ENCODE results near the gene DHDDS. TPM values are rescaled to one million over a fixed set of nuclear protein-coding genes. Genes with fewer than 3 reads are reported as not detected.

Gene DHDDS
- total RNA-seq, 3 donors from 2014 or later: 72.9 to 137 (median 118) TPM

DNA sequence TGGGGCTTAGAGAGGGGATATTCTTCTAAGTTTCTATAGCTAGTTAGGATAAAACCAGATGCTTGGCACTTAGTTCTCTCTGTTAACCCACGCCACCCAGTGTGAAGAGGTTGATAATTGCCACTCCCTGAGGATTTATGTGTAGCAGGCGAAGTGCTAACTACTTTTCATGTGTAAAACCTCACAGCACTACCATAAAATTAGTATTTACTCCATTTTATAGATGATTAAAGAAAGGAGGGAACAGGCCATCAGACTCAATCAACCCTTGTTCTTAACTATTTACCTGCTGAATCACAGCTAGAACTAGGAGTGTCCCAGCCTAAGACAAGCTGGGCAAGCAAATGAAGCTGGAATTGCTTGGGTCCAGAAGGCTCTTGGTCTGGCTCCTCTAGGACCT lies 12.6 kb upstream of the DHDDS start:
- TF ChIP-seq, protein P1, sequence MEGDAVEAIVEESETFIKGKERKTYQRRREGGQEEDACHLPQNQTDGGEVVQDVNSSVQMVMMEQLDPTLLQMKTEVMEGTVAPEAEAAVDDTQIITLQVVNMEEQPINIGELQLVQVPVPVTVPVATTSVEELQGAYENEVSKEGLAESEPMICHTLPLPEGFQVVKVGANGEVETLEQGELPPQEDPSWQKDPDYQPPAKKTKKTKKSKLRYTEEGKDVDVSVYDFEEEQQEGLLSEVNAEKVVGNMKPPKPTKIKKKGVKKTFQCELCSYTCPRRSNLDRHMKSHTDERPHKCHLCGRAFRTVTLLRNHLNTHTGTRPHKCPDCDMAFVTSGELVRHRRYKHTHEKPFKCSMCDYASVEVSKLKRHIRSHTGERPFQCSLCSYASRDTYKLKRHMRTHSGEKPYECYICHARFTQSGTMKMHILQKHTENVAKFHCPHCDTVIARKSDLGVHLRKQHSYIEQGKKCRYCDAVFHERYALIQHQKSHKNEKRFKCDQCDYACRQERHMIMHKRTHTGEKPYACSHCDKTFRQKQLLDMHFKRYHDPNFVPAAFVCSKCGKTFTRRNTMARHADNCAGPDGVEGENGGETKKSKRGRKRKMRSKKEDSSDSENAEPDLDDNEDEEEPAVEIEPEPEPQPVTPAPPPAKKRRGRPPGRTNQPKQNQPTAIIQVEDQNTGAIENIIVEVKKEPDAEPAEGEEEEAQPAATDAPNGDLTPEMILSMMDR (IDR thresholded peaks at IDR 0.05): no peak
- DNase-seq (no peak), ATAC-seq (peak; percentile 62)
- Histone ChIP-seq H3K4me3 (no peak overlapping the region), H3K9me3 (no peaks in the 10 kb centered on the region), H3K4me1 (ENCODE audit: low read depth) (no peaks in the 10 kb centered on the region), H3K36me3 (ENCODE audit: low read depth) (no peaks in the 10 kb centered on the region)
- intact Hi-C loops (cut with DNase I, micrococcal nuclease): no loop called here

DNA sequence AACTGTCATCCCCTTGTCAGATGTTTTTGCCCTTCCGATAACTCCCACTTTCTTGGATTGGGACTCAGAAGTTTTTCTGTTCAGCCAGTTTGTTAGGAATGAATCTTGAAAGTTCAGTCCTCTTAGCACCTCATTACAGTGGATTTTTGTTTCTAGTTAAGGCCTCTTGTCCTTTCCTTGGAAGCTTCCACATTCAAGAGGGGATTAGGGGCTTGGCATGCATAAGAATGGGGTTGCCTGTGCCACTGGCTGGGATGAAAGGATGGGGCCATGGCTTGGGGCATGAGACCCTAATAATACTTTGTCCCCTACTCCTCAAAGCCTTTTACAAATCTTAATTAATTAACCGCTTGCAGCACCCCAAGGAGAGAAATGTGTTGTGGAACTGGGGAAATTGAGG lies 2.4 kb upstream of the DHDDS start:
- Histone ChIP-seq H3K4me1 (ENCODE audit: low read depth) (peaks cover 12% of the 10 kb centered on the region), H3K9me3 (no peaks in the 10 kb centered on the region), H3K36me3 (ENCODE audit: low read depth) (no peaks in the 10 kb centered on the region), H3K4me3 (no peak overlapping the region)
- intact Hi-C loops (cut with DNase I, micrococcal nuclease): no loop called here
- DNase-seq (no peak), ATAC-seq (no peak)
- TF ChIP-seq, protein P1 (IDR thresholded peaks at IDR 0.05): no peak

DNA sequence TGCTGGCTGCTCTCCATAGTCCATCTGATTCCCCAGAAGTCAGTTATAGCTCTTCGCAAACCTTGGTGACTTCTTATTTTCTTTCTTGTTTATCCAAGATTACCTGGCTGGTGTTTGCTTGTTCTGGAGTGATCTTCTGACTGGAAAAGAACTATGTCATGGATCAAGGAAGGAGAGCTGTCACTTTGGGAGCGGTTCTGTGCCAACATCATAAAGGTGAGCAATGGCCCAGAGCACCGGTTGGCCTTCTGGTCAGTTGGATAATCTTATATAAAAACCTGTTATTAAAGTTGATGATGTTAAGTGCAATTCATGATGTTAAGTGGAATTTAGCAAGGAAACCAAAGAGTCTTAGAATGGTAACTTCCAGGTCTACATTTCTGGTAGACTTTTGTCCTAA lies 672 bp downstream of the DHDDS start:
- H3K9me3 ChIP-seq: no peaks in the 10 kb centered on the region
- peak; percentile 68 for ATAC-seq
- H3K36me3 ChIP-seq (ENCODE audit: low read depth): no peaks in the 10 kb centered on the region
- DNase-seq: peak in 1 of 3 donors; percentile 48
- peaks cover 12% of the 10 kb centered on the region for H3K4me1 ChIP-seq (ENCODE audit: low read depth)
- peak overlapping the region; percentile 39 for H3K4me3 ChIP-seq
- intact Hi-C loops (cut with DNase I, micrococcal nuclease): no loop called here
- TF ChIP-seq, protein P1 (IDR thresholded peaks at IDR 0.05): no peak

DNA sequence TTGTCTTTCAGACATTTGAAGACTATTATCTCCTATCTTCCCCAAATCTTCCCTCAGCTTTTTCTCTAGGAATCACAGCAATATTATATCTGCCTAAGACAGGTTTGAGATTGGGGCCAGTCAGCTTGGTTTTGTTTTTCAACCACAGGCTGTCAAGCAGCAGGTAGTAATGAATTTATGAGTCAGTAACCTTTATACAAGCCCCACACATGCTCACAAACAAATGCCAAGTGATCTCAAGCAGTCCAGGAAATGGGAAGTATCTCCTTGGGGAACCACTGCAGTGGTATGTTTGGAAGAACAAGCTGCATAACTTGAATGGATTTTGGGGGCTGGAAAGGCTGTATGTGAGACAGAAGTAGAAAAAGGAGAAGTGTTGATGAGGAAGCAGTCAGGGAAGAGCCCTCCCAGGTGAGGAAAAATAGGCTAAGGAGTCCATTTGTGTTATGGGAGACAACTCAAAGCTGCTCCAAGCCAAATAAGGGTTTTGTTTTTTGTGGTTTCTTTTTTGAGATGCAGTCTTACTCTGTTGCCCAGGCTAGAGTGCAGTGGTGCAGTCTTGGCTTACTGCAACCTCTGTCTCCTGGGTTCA lies 2.1 kb downstream of the DHDDS start:
- H3K36me3 ChIP-seq (ENCODE audit: low read depth): no peaks in the 10 kb centered on the region
- no peak for ATAC-seq
- TF ChIP-seq, protein P1 (IDR thresholded peaks at IDR 0.05): no peak

DNA sequence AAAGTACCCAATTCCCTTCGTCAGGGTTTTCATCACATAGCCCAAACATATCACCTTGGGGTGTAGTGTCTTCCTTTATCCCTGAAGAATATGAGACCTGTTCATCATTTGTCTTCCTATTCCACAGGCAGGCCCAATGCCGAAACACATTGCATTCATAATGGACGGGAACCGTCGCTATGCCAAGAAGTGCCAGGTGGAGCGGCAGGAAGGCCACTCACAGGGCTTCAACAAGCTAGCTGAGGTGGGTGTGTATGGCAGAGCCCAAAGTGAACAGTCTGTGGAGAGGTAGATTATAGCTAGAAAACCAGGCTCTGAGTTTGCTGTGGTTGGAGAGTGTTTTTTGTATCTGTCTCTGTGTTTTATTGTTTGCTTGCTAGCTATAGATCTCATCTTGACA lies 5.9 kb downstream of the DHDDS start:
- H3K4me3 ChIP-seq: no peak overlapping the region
- peaks cover 12% of the 10 kb centered on the region for H3K4me1 ChIP-seq (ENCODE audit: low read depth)
- DNase-seq: no peak
- peaks cover 16% of the 10 kb centered on the region for H3K36me3 ChIP-seq (ENCODE audit: low read depth)
- intact Hi-C loops (cut with DNase I, micrococcal nuclease): no loop called here
- no peak for ATAC-seq
- H3K9me3 ChIP-seq: no peaks in the 10 kb centered on the region
- TF ChIP-seq, protein P1 (IDR thresholded peaks at IDR 0.05): no peak

More for the DNA sequence above, 2.1 kb downstream of the DHDDS start:
- H3K4me1 ChIP-seq (ENCODE audit: low read depth): peaks cover 12% of the 10 kb centered on the region
- no peak overlapping the region for H3K4me3 ChIP-seq
- intact Hi-C loops (cut with DNase I, micrococcal nuclease): no loop called here
- DNase-seq: no peak
- no peaks in the 10 kb centered on the region for H3K9me3 ChIP-seq

DNA sequence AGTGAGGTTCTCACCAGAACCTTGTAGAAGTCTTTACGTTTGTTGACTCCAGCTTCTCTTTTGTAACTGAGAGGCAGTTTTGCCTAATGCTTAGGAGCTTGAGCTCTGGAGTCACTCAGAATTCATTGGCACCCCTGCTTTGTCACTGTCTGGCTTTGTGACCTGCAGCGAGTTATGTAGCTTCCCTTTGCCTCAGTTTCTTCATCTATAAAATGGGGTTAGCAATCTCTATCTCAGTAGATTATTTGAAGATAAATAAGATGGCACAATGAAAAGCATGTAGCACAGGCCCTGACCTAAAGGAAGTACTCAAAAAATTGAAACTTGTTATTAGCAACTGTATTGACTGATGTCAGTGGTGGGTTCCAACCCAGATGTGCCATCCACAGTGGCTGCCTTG lies 8.1 kb downstream of the DHDDS start:
- TF ChIP-seq, protein P1 (IDR thresholded peaks at IDR 0.05): no peak
- intact Hi-C loops (cut with DNase I, micrococcal nuclease): no loop called here
- no peak for ATAC-seq
- Histone ChIP-seq H3K4me1 (ENCODE audit: low read depth) (no peaks in the 10 kb centered on the region), H3K36me3 (ENCODE audit: low read depth) (peaks cover 19% of the 10 kb centered on the region), H3K4me3 (no peak overlapping the region), H3K9me3 (no peaks in the 10 kb centered on the region)
- no peak for DNase-seq
